Transverse colon (tissue), 4 donors: ENCODE data around the gene NDUFB3. TPM values are rescaled to one million over a fixed set of nuclear protein-coding genes. Genes with fewer than 3 reads are reported as not detected.
"Not testable (repeated sequence)": the region's sequence is repeated elsewhere in the genome, so short reads cannot be mapped to it uniquely, and the experiment has no call there.

Experiments used
- DNase-seq: peaks from one replicate; pipeline ENCODE4 v3.0.0-alpha.2; 2019
- H3K27ac ChIP-seq, 4 donors: fragments of 200-600 bp; sonication (generic); 2 replicates each; pipeline ENCODE4 v1.5.1; 2016 to 2018; ENCODE audit warnings: inconsistent platforms in 4 of 4
- H3K27me3 ChIP-seq: fragments of 200-600 bp; sonication (generic); 2 replicates; pipeline ENCODE4 v1.5.1; 2017; ENCODE audit warnings: inconsistent platforms
- H3K36me3 ChIP-seq, 4 donors: fragments of 200-600 bp; sonication (generic); 2 replicates each; pipeline ENCODE4 v1.5.1; 2017 to 2019; ENCODE audit warnings: inconsistent platforms in 4 of 4
- H3K4me1 ChIP-seq, 4 donors: fragments of 200-600 bp; sonication (generic); 2 replicates each; pipeline ENCODE4 v1.5.1; 2017 to 2020; ENCODE audit warnings: inconsistent platforms in 4 of 4
- H3K4me3 ChIP-seq, 4 donors: fragments of 200-600 bp; sonication (generic); 1 replicate in 1 of 4; 2 replicates in 3 of 4; pipeline versions ENCODE4 v1.5.1 to v1.6.1; 2017 to 2019; ENCODE audit warnings: inconsistent platforms in 4 of 4
- H3K9me3 ChIP-seq, 2 donors: fragments of 200-600 bp; sonication (generic); 2 replicates each; pipeline ENCODE4 v1.5.1; 2017 to 2019; ENCODE audit warnings: inconsistent platforms in 2 of 2
- EP300 ChIP-seq: sonication (generic); formaldehyde crosslinking; IDR thresholded peaks from one replicate; pipeline ENCODE4 v1.6.1; 2017; ENCODE audit warnings: antibody characterized with exemption, low read depth
- POLR2A ChIP-seq: fragments of 450-650 bp; IDR thresholded peaks from one replicate; pipeline ENCODE4 v1.6.1; 2016; ENCODE audit warnings: antibody characterized with exemption, mild to moderate bottlenecking, moderate library complexity
- POLR2AphosphoS5 ChIP-seq, 3 donors: sonication (generic); formaldehyde crosslinking; IDR thresholded peaks; one replicate each; pipeline ENCODE4 v1.6.1; 2016; ENCODE audit warnings: antibody characterized with exemption in 3 of 3
- WGBS, 2 donors: methylation state at CpG; one replicate each; pipeline ENCODE4 v1.1.5; 2018; ENCODE audit warnings: low coverage in 1 of 2; 5-methylcytosine and 5-hydroxymethylcytosine counted together
- in situ Hi-C, 4 donors: fragments of 200-750 bp; cut with MboI; loops; one replicate each; pipeline versions ENCODE4 v1.15.0 to v1.15.1; 2017; ENCODE audit warnings: low sequenced_read_pairs in 3 of 4, low pct_ligation_motif_present in 1 of 4, low pct_unique_long_range_greater_than_20kb in 1 of 4
- intact Hi-C: fragments of 100-400 bp; cut with DNase I; formaldehyde crosslinking; loops from one replicate; pipeline ENCODE4 v1.15.1; 2023; ENCODE audit warnings: low total_unique reads
- total RNA-seq, 4 donors: library from RNA; depleted of rRNA; stranded (reverse); fragments of >200 nt; gene quantifications; one replicate each; pipeline ENCODE4 v1.1.0, GENCODE V29; 2016
- TF ChIP-seq, protein P1 (sequence below), 5 experiments: fragments of 200-600 bp in 3 of 5; fragments of 450-650 bp in 2 of 5; sonication (generic) in 3 of 5; IDR thresholded peaks; 1 replicate in 2 of 5; 2 replicates in 3 of 5; pipeline ENCODE4 v1.5.1; 2016 to 2017; ENCODE audit warnings: antibody characterized with exemption in 5 of 5, inconsistent platforms in 3 of 5, mild to moderate bottlenecking in 2 of 5, moderate library complexity in 1 of 5

Gene NDUFB3
- total RNA-seq, 4 donors from 2014 or later = 2.2 to 111 (median 44.9) TPM

- Histone ChIP-seq H3K36me3 (peaks cover 0 to 11% (median 0%) of the 10 kb centered on the region in 4 donors), H3K27me3 (no peaks in the 10 kb centered on the region), H3K4me3 (no peak overlapping the region), H3K4me1 (peaks cover 0 to 6% (median 0%) of the 10 kb centered on the region in 4 donors), H3K27ac (no peak overlapping the region), H3K9me3 (no peaks in the 10 kb centered on the region)
- 63 to 76% methylated on average over 4 of the region's 4 CpGs for WGBS, 2 donors
- in situ Hi-C loops = no loop called here
- TF ChIP-seq, protein P1, sequence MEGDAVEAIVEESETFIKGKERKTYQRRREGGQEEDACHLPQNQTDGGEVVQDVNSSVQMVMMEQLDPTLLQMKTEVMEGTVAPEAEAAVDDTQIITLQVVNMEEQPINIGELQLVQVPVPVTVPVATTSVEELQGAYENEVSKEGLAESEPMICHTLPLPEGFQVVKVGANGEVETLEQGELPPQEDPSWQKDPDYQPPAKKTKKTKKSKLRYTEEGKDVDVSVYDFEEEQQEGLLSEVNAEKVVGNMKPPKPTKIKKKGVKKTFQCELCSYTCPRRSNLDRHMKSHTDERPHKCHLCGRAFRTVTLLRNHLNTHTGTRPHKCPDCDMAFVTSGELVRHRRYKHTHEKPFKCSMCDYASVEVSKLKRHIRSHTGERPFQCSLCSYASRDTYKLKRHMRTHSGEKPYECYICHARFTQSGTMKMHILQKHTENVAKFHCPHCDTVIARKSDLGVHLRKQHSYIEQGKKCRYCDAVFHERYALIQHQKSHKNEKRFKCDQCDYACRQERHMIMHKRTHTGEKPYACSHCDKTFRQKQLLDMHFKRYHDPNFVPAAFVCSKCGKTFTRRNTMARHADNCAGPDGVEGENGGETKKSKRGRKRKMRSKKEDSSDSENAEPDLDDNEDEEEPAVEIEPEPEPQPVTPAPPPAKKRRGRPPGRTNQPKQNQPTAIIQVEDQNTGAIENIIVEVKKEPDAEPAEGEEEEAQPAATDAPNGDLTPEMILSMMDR (IDR thresholded peaks at IDR 0.05) = no peak
- TF ChIP-seq POLR2AphosphoS5 (IDR thresholded peaks at IDR 0.05) (no peak), POLR2A (no peak), EP300 (no peak)
- intact Hi-C loops = no loop called here
- DNase-seq = no peak
Measured at GRCh38 chr2:201040867-201041628, 30.8 kb upstream of the NDUFB3 start.

GRCh38 chr2:201042451-201042850 is 29.4 kb upstream of the NDUFB3 start:
- in situ Hi-C loops, H3K27ac ChIP-seq, H3K9me3 ChIP-seq, DNase-seq, H3K4me1 ChIP-seq, H3K4me3 ChIP-seq, H3K27me3 ChIP-seq, intact Hi-C loops: not testable (repeated sequence)
- WGBS, 2 donors = no CpG with 5 or more reads among the region's 36 CpGs
- H3K36me3 ChIP-seq = peaks cover 0 to 11% (median 0%) of the 10 kb centered on the region in 4 donors

DNA sequence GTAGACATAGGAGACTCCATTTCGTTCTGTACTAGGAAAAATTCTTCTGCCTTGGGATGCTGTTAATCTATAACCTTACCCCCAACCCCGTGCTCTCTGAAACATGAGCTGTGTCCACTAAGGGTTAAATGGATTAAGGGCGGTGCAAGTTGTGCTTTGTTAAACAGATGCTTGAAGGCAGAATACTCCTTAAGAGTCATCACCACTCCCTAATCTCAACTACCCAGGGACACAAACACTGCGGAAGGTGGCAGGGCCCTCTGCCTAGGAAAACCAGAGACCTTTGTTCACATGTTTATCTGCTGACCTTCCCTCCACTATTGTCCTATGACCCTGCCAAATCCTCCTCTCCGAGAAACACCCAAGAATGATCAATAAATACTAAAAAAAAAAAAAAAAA is 28.8 kb upstream of the NDUFB3 start:
- H3K9me3 ChIP-seq, H3K4me3 ChIP-seq, DNase-seq, intact Hi-C loops, H3K4me1 ChIP-seq, H3K27ac ChIP-seq, H3K27me3 ChIP-seq, in situ Hi-C loops: not testable (repeated sequence)
- WGBS, 2 donors = 98 to 100% methylated on average over 5 of the region's 5 CpGs
- H3K36me3 ChIP-seq = peaks cover 0 to 11% (median 0%) of the 10 kb centered on the region in 4 donors

- WGBS, 2 donors = 95 to 100% methylated on average over 2 of the region's 2 CpGs
- no peaks in the 10 kb centered on the region for H3K27me3 ChIP-seq
- intact Hi-C loops (no loop called here), in situ Hi-C loops (no loop called here)
- no peak for DNase-seq
- H3K36me3 ChIP-seq = peaks cover 0 to 11% (median 0%) of the 10 kb centered on the region in 4 donors
- H3K4me1 ChIP-seq = no peaks in the 10 kb centered on the region
- no peak overlapping the region for H3K4me3 ChIP-seq
- no peak overlapping the region for H3K27ac ChIP-seq
- no peak for TF ChIP-seq POLR2AphosphoS5 (IDR thresholded peaks at IDR 0.05)
- no peak for TF ChIP-seq EP300
- no peak for TF ChIP-seq POLR2A
- TF ChIP-seq, protein P1 (IDR thresholded peaks at IDR 0.05) = no peak
- no peaks in the 10 kb centered on the region for H3K9me3 ChIP-seq
Measured at GRCh38 chr2:201046881-201047280, 24.9 kb upstream of the NDUFB3 start.

DNA sequence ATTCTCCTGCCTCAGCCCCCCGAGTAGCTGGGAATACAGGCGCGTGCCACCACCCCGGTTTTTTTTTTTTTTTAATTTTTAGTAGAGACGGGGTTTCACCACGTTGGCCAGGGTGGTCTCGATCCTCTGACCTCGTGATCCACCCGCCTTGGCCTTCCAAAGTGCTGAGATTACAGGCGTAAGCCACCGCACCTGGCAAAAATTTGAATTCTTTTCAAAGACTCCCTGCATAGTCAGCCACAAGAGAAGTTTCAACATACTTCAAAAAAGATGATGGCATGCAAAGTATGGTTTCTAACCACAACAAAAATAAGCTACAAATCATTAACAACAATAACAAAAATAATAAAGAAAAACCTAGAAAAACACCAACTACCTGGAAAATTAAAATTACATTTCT is 22.3 kb upstream of the NDUFB3 start:
- Histone ChIP-seq H3K36me3 (peaks cover 0 to 8% (median 0%) of the 10 kb centered on the region in 4 donors), H3K4me1 (no peaks in the 10 kb centered on the region), H3K27ac (no peak overlapping the region), H3K27me3 (no peaks in the 10 kb centered on the region), H3K9me3 (no peaks in the 10 kb centered on the region), H3K4me3 (no peak overlapping the region)
- in situ Hi-C loops (no loop called here), intact Hi-C loops (no loop called here)
- 94 to 97% methylated on average over 6 to 11 of the region's 11 CpGs for WGBS, 2 donors
- no peak for TF ChIP-seq POLR2A
- DNase-seq = no peak
